Measurements from ENCODE around the gene PITX2.

The PITX2 gene

GRCh38 chr4:110636171-110636679, 13.3 kb upstream of the PITX2 start:
- DNase-seq, result no peak

DNA sequence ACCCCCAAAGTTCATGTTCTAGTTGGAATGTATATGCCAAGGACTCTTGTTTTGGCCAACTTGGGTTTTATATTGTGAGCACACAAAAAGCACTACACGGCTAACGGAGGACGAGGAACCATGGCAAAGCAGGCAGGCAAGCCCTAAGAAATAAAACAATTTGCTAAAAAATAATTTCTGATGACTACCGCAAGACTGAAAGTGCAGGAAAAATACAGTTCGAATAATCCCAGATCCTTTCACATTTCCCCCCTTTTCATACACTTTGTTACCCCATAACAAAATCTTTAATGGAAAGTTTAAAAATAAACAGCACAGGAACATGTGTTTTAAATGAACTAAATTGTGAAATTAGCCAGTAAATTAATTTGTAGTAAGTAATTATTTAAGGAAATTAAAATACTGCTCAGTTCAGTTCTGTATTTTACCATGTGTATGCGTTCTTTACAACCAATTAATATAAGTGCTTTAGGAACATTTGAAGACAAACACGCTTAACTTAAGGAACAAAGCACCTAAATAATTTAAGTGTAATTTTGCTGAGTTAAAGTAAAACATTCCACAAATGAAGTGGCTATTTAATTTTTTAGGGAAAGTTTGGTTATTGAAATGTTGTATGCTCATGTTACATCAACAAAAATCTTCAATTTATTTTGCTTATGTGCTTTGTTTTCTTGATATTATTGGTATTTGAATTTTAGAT, 12.4 kb upstream of the PITX2 start:
- no peak for DNase-seq

- no peak for DNase-seq
Observed at GRCh38 chr4:110634350-110635162, 11.7 kb upstream of the PITX2 start.

DNA sequence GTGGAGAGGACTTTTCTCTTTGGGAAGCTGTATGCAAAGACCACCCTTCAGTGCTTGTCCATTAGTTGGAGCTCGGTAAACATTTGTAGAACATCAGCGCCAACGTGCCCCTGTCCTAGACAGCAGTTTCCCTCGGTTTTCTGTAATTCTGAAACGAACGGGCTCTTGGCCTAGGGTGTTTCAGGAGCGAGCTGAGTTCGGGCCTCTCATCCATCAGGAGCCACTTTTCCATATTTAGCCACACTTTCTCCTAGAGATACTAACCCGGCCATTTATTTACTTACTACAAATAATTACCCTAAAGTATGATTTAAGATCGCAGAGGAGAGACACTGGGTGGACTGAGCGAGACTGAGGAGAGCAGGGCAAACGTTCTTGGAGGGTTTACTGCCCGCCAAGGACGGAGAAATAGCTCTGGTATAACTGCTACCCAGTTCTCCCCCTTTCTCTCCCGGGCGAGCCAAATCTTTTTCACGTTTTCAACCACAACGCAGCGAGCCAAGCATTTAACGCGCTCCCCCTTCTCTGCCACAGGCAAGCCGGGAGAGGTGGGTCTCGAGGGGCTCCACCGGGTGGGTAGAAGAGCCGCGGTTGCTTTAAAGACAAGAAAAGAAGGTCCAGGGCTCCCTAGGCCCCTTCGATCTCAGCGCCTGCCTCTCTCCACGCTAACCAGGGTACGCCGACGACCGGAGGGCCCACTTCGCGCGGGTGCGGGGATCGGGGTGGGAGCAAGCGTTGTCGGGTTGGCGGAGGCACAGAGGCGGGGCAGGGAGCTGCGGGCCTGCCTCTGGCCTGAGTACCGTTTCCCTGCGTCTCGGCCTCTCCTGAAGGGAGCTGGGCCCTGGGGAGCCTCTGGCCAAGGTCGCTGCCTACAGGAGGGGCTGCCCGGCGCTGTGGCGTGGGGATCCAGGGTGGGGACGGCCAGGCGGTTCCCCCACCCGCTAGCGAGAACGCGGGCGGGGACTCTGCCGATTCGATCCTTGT, 10.8 kb upstream of the PITX2 start:
- no peak for DNase-seq

- DNase-seq, result no peak
Observed at GRCh38 chr4:110632506-110633357, 9.9 kb upstream of the PITX2 start.

DNA sequence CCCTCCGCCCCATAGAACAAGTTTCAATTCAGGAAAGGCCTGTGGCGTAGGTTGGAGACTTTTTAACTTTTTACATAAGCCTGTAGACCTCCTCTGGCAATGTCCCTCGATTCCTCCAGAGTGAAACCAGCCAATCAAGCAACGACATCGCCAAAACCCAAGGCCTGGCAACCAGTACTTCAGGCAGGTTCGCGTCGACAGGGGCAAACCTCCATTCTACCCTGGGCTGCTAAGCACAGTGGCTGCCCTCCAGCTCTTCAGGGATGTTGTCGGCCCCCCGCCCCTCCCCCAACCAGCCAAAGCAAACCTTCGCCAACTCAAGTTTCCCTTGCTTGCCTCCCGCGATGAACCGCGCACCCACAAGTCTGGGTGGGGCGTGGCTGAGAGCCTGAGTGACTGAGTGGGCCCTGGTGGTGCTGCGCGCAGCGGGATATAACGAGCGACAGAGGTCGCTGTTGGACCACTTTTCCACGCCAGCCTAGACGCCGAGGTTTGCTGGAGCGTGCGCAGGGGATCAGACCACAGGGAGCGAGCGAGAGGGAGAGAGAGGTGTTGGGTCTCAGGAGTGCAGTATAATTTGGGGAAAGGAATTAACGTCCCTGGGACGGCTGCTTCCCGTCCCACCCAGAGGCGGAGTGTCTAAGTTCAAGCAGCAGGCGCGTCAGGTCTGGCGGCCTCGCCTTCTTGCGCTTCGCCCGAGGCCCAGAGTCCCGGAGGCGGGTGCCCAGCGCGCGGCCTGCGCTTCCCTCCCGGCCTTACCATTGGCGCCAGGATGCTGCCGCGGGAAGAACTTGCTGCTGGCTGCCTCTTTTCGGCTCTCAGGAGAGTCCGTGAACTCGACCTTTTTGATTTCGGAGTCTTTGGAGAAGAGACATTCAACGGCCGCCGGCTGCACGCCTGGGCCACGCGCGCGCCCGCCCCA, 9.0 kb upstream of the PITX2 start:
- DNase-seq, result no peak

DNA sequence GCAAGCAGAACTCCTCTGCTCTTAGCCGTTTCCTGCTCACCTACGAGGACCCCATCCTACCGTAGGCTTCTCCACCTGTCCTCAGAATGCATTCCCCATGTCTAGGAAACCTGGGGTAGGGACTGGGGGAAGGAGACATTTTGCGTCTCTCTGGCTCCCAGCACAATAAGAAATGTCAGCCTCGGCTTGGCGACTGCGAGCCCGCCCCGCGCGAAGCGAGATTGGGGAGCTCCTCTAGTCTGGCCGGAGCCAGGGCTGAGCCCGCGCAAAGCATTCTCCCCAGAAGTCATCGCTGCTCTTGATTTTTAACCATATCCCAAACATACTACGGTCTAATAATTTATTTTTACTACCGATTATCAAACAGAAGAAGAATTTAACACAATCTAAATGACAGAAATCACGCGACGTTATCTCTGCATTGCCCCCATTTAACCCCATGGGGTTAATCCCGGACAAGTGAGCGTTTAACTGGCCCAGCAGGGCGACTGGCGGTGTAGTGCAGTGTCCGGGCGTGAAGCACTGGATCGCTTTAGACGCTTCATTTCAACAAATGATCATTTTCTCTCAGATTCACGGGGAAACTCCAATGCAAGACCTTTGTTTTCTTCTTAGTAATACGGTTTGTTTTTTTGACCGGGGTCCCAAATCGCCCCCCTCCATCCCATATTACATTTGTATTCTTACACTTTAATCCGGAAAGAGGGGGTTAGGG, 8.0 kb upstream of the PITX2 start:
- DNase-seq, result no peak

DNA sequence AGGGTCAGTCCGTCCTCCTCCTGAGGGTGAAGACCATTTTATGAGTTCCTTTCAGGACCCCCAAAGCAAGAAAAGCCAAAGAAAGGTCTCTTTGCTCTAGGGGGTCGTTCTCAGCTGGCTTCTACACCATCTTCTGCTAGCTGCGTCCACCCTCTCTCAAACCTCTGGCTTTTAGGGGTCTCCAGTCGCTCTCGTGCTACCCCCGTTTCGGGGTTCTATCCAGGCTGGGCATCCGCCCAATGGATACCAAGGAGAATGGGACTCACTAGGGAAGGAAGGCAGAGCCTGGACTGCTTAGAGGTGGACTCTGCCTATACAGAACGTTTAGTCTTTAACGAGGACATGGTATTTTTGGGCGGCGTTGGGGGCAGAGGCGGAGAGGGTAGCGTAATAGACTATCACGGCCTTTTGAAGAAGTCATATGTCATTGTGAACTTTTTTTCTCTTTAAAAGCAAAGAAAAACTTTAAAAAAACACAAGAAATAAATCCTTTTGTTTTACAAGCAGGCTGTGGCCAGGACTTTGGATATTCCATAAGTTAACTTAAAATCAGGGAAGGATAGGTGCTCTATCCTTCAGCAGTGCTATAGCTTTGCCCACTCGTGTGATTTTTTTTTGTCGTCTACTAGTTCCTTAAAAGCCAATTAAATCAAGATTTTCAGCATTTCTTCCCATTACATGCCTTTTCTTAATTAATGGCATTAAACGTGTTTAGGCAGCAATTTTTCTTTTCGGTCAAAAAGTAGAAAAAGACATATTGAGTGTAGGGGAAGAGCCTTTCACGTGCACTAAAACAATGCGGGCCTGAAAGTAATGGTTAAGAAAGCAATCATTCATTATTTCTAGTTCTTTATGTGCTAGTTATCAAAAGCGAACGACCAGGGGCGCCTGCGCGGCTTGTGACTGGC, 7.2 kb upstream of the PITX2 start:
- DNase-seq, result no peak

DNA sequence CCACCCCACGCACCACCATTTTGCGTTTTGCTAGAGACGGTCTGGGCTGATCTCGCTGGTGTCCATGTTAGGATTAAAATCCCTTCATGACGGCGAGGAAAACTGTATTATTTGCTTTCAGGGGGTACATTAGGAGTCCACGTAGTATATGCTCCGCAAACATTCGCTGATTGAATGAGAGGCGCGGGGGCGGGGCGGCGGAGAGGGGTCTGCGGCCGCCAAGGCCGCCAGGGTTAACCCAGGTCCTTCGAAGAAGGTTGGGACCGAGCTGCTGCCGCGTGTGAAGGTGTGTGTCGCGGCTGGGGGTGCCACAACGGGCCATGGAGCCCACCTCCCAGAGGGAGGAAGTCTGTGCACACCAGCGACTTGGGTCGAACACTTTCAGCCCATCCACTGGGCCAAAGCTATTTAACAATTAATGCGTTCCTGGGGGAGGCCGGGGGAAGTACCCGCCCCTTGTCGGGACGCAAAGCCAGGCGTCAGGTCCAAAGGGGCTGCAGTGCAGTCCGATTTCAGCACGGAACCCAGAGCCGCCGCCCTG, 6.4 kb upstream of the PITX2 start:
- no peak for DNase-seq

GRCh38 chr4:110628663-110629213, 5.9 kb upstream of the PITX2 start:
- DNase-seq, result no peak

- no peak for DNase-seq
Observed at GRCh38 chr4:110627977-110628662, 5.2 kb upstream of the PITX2 start.

DNA sequence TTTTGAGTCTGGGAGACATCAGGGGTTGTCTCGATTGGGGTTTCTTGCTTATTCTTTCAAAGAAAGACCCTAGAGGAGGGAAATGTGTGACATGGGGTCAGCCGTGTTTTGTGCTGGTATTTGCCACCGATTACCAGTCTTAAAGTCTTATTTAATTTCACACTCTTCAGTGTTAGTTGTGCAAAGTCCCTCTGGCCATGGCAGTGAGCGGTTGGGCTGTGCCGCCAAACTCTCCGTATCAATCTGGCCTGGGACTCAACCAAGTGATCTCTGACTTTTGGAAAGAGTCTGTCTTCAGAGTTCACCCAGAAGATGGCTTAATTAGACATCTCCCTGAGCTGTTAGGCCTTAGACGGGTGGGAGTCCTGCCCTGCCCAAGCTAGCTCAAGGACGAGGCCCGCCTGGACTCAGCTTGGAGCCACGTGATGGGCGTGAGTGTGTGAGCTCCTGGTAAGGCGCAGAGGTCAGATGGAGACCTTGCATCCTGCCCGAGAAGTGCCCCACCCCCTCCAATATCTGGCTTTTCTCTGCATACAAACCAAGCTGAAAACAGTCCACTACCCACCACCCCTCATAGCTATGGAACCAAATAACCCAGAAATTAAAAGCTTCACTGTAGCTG, 3.8 kb upstream of the PITX2 start:
- DNase-seq, result no peak

DNA sequence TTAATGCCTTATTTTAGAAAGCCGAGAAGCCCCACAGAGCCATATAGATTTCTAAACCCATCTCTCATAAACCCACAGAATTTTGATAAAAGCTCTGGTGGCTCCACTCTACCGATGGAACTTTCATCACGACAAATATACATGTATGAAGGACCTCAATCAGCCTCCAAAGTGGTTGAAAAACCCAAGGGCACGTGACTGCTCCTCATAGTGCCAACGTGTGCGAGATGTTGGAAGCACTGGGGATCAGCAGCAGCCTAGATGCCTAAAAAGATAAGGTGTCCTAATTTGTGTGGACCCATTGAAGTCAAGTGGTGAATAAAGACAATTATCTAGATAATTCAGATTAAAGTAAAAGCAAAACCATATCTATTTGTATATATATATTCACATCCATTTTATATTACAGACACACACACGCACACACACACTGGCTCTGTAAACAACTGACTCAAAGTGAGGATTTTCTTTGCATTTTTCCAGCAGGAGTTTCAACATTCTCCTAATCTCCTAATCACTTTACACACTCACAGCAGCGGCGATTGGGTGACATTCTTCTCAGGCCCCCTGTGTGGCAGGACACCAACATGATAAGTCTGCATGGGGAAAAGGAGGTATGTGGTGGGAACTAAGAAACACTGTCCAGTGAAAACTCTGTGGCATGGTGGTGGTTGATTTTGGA, 2.8 kb upstream of the PITX2 start:
- DNase-seq, result no peak

GRCh38 chr4:110624904-110625494, 2.1 kb upstream of the PITX2 start:
- no peak for DNase-seq

- no peak for DNase-seq
Observed at GRCh38 chr4:110624398-110624780, 1.5 kb upstream of the PITX2 start.

- DNase-seq, result no peak
Observed at GRCh38 chr4:110623718-110624397, 981 bp upstream of the PITX2 start.
